IMR-90 (cell line): ENCODE results near the gene CDC42EP5. TPM values are rescaled to one million over a fixed set of nuclear protein-coding genes. Genes with fewer than 3 reads are reported as not detected.

ENCODE experiments used
- ATAC-seq: fragments of 200-7000 bp; cut with Tn5 transposase; 2 replicates; pipeline ENCODE4 v1.9.1; 2020; ENCODE audit warnings: low read depth, mild to moderate bottlenecking, moderate library complexity
- BruUV-seq: library from RNA; stranded (reverse); fragments of 400-500 nt; replicated peaks from 2 replicates; lab custom pipeline; 2021; lab: Mats Ljungman, UMichigan
- CTCF ChIA-PET: fragments of 300-600 bp; formaldehyde crosslinking; extraction: SDS; loops from one replicate; lab custom pipeline; 2021; ENCODE audit warnings: antibody characterized with exemption; lab: Yijun Ruan, JAX
- POLR2A ChIA-PET: fragments of 300-600 bp; sonication (Branson Sonifier 250); formaldehyde crosslinking; loops from one replicate; lab custom pipeline; 2022; ENCODE audit warnings: antibody characterized with exemption; ENCODE audit not compliant: unreplicated experiment; lab: Charles Lee
- DNase-seq: peaks from one replicate; pipeline ENCODE4 v3.0.0; 2013
- H2AFZ ChIP-seq: replicated peaks from 2 replicates; pipeline ENCODE3; 2013; ENCODE audit warnings: low read length, mild to moderate bottlenecking; ENCODE audit not compliant: poor library complexity
- H2AK5ac ChIP-seq: 2 replicates; pipeline ENCODE4 v1.6.1; 2013; ENCODE audit warnings: low read depth, low read length, inconsistent platforms
- H2AK9ac ChIP-seq: replicated peaks from 2 replicates; pipeline ENCODE3; 2013; ENCODE audit warnings: mild to moderate bottlenecking, low read depth, low read length, moderate library complexity; ENCODE audit not compliant: poor library complexity
- H2BK120ac ChIP-seq: 2 replicates; pipeline ENCODE4 v1.6.1; 2013; ENCODE audit warnings: low read depth, low read length, inconsistent platforms
- H2BK15ac ChIP-seq: 3 replicates; pipeline ENCODE4 v1.6.1; 2013; ENCODE audit warnings: low read depth, low read length, inconsistent platforms
- H2BK20ac ChIP-seq: 2 replicates; pipeline ENCODE4 v1.6.1; 2013; ENCODE audit warnings: low read depth, mild to moderate bottlenecking, inconsistent platforms, low read length, moderate library complexity
- H2BK5ac ChIP-seq: 2 replicates; pipeline ENCODE4 v1.6.1; 2013; ENCODE audit warnings: mild to moderate bottlenecking, low read depth, low read length, inconsistent platforms; ENCODE audit not compliant: poor library complexity, severe bottlenecking
- H3K14ac ChIP-seq: replicated peaks from 2 replicates; pipeline ENCODE4 v1.6.1; 2013; ENCODE audit warnings: low read depth, low read length, inconsistent platforms
- H3K18ac ChIP-seq: 2 replicates; pipeline ENCODE4 v1.6.1; 2013; ENCODE audit warnings: low read depth, low read length, control low read depth
- H3K23ac ChIP-seq: 2 replicates; pipeline ENCODE4 v1.6.1; 2013; ENCODE audit warnings: low read depth, low read length, inconsistent platforms
- H3K27ac ChIP-seq: 2 replicates; pipeline ENCODE4 v1.5.1; 2013; ENCODE audit warnings: mild to moderate bottlenecking, control low read depth, low read length; ENCODE audit not compliant: insufficient read depth
- H3K27me3 ChIP-seq: 2 replicates; pipeline ENCODE4 v1.6.1; 2013; ENCODE audit warnings: low read length; ENCODE audit not compliant: control insufficient read depth, insufficient read depth
- H3K36me3 ChIP-seq: 2 replicates; pipeline ENCODE4 v1.6.1; 2013; ENCODE audit warnings: low read length, mixed read lengths; ENCODE audit not compliant: control insufficient read depth, insufficient read depth
- H3K4ac ChIP-seq: 2 replicates; pipeline ENCODE4 v1.6.1; 2013; ENCODE audit warnings: low read depth, low read length, inconsistent platforms
- H3K4me1 ChIP-seq: 2 replicates; pipeline ENCODE4 v1.6.1; 2013; ENCODE audit warnings: low read length, mixed read lengths; ENCODE audit not compliant: control insufficient read depth, insufficient read depth
- H3K4me2 ChIP-seq: 2 replicates; pipeline ENCODE4 v1.6.1; 2013; ENCODE audit warnings: low read depth, mild to moderate bottlenecking, control low read depth, low read length, moderate library complexity
- H3K4me3 ChIP-seq: 2 replicates; pipeline ENCODE4 v1.5.1; 2013; ENCODE audit warnings: low read depth, mild to moderate bottlenecking, control low read depth, low read length, moderate library complexity; ENCODE audit not compliant: insufficient read depth
- H3K56ac ChIP-seq: 2 replicates; pipeline ENCODE4 v1.6.1; 2013; ENCODE audit warnings: low read length, inconsistent platforms; ENCODE audit not compliant: insufficient read depth; ENCODE audit errors: extremely low read depth
- H3K79me1 ChIP-seq, 2 experiments: 2 replicates each; pipeline ENCODE4 v1.6.1; 2013; ENCODE audit warnings: low read length in 2 of 2, inconsistent platforms in 1 of 2, low read depth in 1 of 2
- H3K9ac ChIP-seq: 2 replicates; pipeline ENCODE4 v1.6.1; 2013; ENCODE audit warnings: low read depth, low read length, control low read depth
- H3K9me1 ChIP-seq: 2 replicates; pipeline ENCODE4 v1.6.1; 2013; ENCODE audit warnings: low read length, inconsistent platforms; ENCODE audit not compliant: insufficient read depth
- H3K9me3 ChIP-seq: 2 replicates; pipeline ENCODE4 v1.6.1; 2013; ENCODE audit warnings: low read length; ENCODE audit not compliant: control insufficient read depth, insufficient read depth
- H4K20me1 ChIP-seq: 2 replicates; pipeline ENCODE4 v1.6.1; 2013; ENCODE audit warnings: low read length, inconsistent platforms; ENCODE audit not compliant: insufficient read depth
- H4K5ac ChIP-seq: 2 replicates; pipeline ENCODE4 v1.6.1; 2013; ENCODE audit warnings: mild to moderate bottlenecking, low read depth, low read length, control low read depth
- H4K8ac ChIP-seq, 2 experiments: 2 replicates each; pipeline ENCODE4 v1.6.1; 2013; ENCODE audit warnings: low read depth in 2 of 2, low read length in 2 of 2, control low read depth in 1 of 2, inconsistent platforms in 1 of 2
- H4K91ac ChIP-seq: 2 replicates; pipeline ENCODE4 v1.6.1; 2013; ENCODE audit warnings: low read depth, low read length, inconsistent platforms; ENCODE audit not compliant: insufficient read depth
- BHLHE40 ChIP-seq: fragments of 150-350 bp; IDR thresholded peaks from 2 replicates; pipeline ENCODE4 v1.6.1; 2016; ENCODE audit warnings: mild to moderate bottlenecking, low read depth, low read length
- CEBPB ChIP-seq: IDR thresholded peaks from 2 replicates; pipeline ENCODE4 v1.6.1; 2012; ENCODE audit warnings: low read depth, low read length, improper control_type of control experiment
- FOS ChIP-seq: fragments of 150-350 bp; IDR thresholded peaks from 2 replicates; pipeline ENCODE4 v1.6.1; 2016; ENCODE audit warnings: low read depth, low read length
- MAZ ChIP-seq: IDR thresholded peaks from 2 replicates; pipeline ENCODE4 v1.6.1; 2012; ENCODE audit warnings: low read depth, mild to moderate bottlenecking, low read length, improper control_type of control experiment, moderate library complexity, borderline replicate concordance
- MXI1 ChIP-seq: IDR thresholded peaks from 2 replicates; pipeline ENCODE4 v1.6.1; 2012; ENCODE audit warnings: low read depth, mild to moderate bottlenecking, low read length, moderate library complexity, borderline replicate concordance
- NFE2L2 ChIP-seq: fragments of 150-350 bp; IDR thresholded peaks from 2 replicates; pipeline ENCODE4 v1.6.1; 2016; ENCODE audit warnings: low read depth, mild to moderate bottlenecking, low read length
- POLR2A ChIP-seq: IDR thresholded peaks from 2 replicates; pipeline ENCODE4 v1.6.1; 2012; ENCODE audit warnings: mild to moderate bottlenecking, low read depth, low read length
- RAD21 ChIP-seq: IDR thresholded peaks from 2 replicates; pipeline ENCODE4 v1.6.1; 2012; ENCODE audit warnings: low read length, improper control_type of control experiment
- RCOR1 ChIP-seq: IDR thresholded peaks from 2 replicates; pipeline ENCODE4 v1.6.1; 2012; ENCODE audit warnings: mild to moderate bottlenecking, low read length, improper control_type of control experiment; ENCODE audit not compliant: insufficient replicate concordance
- RFX5 ChIP-seq: IDR thresholded peaks from 2 replicates; pipeline ENCODE4 v1.8.0; 2012; ENCODE audit warnings: low read depth, mild to moderate bottlenecking, low read length, moderate library complexity
- SMC3 ChIP-seq: fragments of 150-350 bp; IDR thresholded peaks from 2 replicates; pipeline ENCODE4 v1.6.1; 2016; ENCODE audit warnings: low read depth, mild to moderate bottlenecking, antibody characterized with exemption, low read length, moderate library complexity
- whole genome bisulfite sequencing, 2 experiments: methylation state at CpG; one replicate each; pipeline versions ENCODE4 v1.1.5 to v1.1.7; 2013; ENCODE audit warnings: missing lambda C conversion rate in 2 of 2; ENCODE audit not compliant: insufficient read length in 1 of 2; ENCODE audit errors: extremely low coverage in 2 of 2; 5-methylcytosine and 5-hydroxymethylcytosine counted together
- dilution Hi-C: fragments of 300-500 bp; cut with HindIII; formaldehyde crosslinking; loops from one replicate; pipeline ENCODE4 v1.14.3; 2018; ENCODE audit warnings: low sequenced_read_pairs; ENCODE audit not compliant: unreplicated experiment
- in situ Hi-C: fragments of 300-500 bp; cut with MboI; formaldehyde crosslinking; loops from 3 replicates; pipeline ENCODE4 v1.14.3; 2019; ENCODE audit warnings: low sequenced_read_pairs, inconsistent platforms, mixed read lengths
- intact Hi-C: fragments of 100-400 bp; cut with micrococcal nuclease; formaldehyde crosslinking; loops from 2 replicates; pipeline ENCODE4 v1.10.0; 2022
- polyA plus RNA-seq, 3 experiments: library from polyadenylated mRNA; depleted of rRNA; stranded (reverse); fragments of >200 nt; gene quantifications; 2 replicates each; pipeline ENCODE4 v1.2.3, GENCODE V29; 2012; ENCODE audit warnings: low replicate concordance in 1 of 3
- total RNA-seq: library from RNA; depleted of rRNA; stranded (reverse); fragments of >200 nt; gene quantifications from 2 replicates; pipeline ENCODE4 v1.2.3, GENCODE V29; 2012
- TF ChIP-seq, protein P1 (sequence below): fragments of 150-350 bp; IDR thresholded peaks from 2 replicates; pipeline ENCODE4 v1.6.1; 2016; ENCODE audit warnings: low read depth, mild to moderate bottlenecking, low read length, moderate library complexity, borderline replicate concordance
- TF ChIP-seq, protein P2 (sequence below): conservative IDR thresholded peaks from 2 replicates; pipeline ENCODE4 v1.5.1; 2012; ENCODE audit warnings: mild to moderate bottlenecking, low read depth, low read length, improper control_type of control experiment
- TF ChIP-seq, protein P3 (sequence below): fragments of 150-350 bp; IDR thresholded peaks from 2 replicates; pipeline ENCODE4 v1.6.1; 2017; ENCODE audit warnings: mild to moderate bottlenecking, antibody characterized with exemption, low read length, low read depth

CDC42EP5 gene
- total and polyA plus RNA-seq, 2 of the 4 experiments (the other 2 are of a cell fraction) = 7.2 to 25.3 TPM

DNA sequence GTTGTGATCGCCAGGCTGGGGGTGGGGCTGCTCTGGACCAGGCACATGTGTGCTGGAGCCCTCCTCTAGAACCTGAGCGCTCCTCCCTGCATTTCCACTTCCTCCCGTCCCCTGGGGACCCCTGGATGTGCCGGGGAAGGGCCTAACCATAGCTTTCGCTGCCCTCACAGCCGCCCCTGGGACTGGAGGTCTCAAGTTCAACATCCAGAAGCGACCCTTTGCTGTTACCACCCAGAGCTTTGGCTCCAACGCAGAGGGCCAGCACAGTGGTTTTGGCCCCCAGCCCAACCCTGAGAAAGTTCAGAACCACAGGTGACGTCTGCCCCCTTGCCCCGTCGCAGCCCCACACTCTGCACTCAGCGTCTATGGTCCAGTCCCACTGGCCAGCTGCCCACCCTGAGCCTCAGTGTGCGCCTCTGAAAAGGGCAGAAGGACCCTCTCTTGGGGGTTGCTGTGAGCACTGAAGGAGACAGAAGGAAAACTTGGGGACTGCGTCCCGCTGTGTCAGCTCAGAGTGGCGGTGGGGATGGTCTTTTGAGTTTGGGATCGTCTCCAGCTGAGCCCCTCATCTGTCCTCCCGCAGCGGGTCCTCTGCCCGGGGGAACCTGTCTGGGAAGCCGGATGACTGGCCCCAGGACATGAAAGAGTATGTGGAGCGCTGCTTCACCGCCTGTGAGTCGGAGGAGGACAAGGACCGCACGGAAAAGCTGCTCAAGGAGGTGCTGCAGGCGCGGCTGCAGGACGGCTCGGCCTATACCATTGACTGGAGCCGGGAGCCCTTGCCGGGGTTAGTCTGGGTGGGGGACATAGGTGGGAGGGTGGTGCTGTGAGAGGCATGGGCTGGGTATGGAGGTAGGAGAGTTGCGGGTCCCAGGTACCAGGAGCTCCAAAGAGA, 18.1 kb downstream of the CDC42EP5 start:
- no peak overlapping the region for H3K27ac ChIP-seq
- no peak overlapping the region for H2BK15ac ChIP-seq
- H3K36me3 ChIP-seq = peaks cover 90% of the 10 kb centered on the region
- peaks cover 86% of the 10 kb centered on the region for H4K20me1 ChIP-seq
- H3K9me1 ChIP-seq = peaks cover 12% of the 10 kb centered on the region; the same call in 1 of the 2 replicates
- dilution Hi-C loops = no loop called here
- no peak overlapping the region for H3K9ac ChIP-seq
- peaks cover 18 to 73% of the 10 kb centered on the region in 2 experiments for H3K79me1 ChIP-seq
- H3K56ac ChIP-seq = no peak overlapping the region
- H3K14ac ChIP-seq = no peak overlapping the region
- no peak overlapping the region for H2AK5ac ChIP-seq
- no peak overlapping the region for H2BK120ac ChIP-seq
- POLR2A ChIA-PET = no interaction called here
- WGBS, 2 experiments = 92% methylated on average over 9 of the region's 33 CpGs; no CpG with 5 or more reads in 1 of the 2 experiments
- intact Hi-C loops = no loop called here
- H4K5ac ChIP-seq = no peak overlapping the region
- H3K23ac ChIP-seq = no peak overlapping the region
- no peak overlapping the region for H4K8ac ChIP-seq
- no TSS peak for BruUV-seq
- H3K4ac ChIP-seq = no peak overlapping the region
- no peak overlapping the region for H3K4me2 ChIP-seq
- H2BK5ac ChIP-seq = no peak overlapping the region
- H3K18ac ChIP-seq = no peak overlapping the region
- H2AK9ac ChIP-seq = no peak overlapping the region
- no peak for DNase-seq
- no peak overlapping the region for H2BK20ac ChIP-seq
- CTCF ChIA-PET = no interaction called here
- no peak overlapping the region for H2AFZ ChIP-seq
- no peaks in the 10 kb centered on the region for H3K27me3 ChIP-seq
- in situ Hi-C loops = loop anchor here (10.0 to 25.0 kb wide), 6 partner anchors 250 to 1682 kb away; partner anchors contain the start of genes NAT14, NDUFA3, OSCAR and PRPF31
- H3K9me3 ChIP-seq = no peaks in the 10 kb centered on the region
- no peak overlapping the region for H3K4me3 ChIP-seq
- H4K91ac ChIP-seq = no peak overlapping the region
- ATAC-seq = no peak
- H3K4me1 ChIP-seq = peaks cover 6% of the 10 kb centered on the region
- TF ChIP-seq, protein P1, sequence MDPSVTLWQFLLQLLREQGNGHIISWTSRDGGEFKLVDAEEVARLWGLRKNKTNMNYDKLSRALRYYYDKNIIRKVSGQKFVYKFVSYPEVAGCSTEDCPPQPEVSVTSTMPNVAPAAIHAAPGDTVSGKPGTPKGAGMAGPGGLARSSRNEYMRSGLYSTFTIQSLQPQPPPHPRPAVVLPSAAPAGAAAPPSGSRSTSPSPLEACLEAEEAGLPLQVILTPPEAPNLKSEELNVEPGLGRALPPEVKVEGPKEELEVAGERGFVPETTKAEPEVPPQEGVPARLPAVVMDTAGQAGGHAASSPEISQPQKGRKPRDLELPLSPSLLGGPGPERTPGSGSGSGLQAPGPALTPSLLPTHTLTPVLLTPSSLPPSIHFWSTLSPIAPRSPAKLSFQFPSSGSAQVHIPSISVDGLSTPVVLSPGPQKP = no peak
- no peak for TF ChIP-seq RAD21
- TF ChIP-seq, protein P2, sequence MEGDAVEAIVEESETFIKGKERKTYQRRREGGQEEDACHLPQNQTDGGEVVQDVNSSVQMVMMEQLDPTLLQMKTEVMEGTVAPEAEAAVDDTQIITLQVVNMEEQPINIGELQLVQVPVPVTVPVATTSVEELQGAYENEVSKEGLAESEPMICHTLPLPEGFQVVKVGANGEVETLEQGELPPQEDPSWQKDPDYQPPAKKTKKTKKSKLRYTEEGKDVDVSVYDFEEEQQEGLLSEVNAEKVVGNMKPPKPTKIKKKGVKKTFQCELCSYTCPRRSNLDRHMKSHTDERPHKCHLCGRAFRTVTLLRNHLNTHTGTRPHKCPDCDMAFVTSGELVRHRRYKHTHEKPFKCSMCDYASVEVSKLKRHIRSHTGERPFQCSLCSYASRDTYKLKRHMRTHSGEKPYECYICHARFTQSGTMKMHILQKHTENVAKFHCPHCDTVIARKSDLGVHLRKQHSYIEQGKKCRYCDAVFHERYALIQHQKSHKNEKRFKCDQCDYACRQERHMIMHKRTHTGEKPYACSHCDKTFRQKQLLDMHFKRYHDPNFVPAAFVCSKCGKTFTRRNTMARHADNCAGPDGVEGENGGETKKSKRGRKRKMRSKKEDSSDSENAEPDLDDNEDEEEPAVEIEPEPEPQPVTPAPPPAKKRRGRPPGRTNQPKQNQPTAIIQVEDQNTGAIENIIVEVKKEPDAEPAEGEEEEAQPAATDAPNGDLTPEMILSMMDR = no peak
- TF ChIP-seq CEBPB = no peak
- TF ChIP-seq SMC3 = no peak
- TF ChIP-seq FOS = no peak
- TF ChIP-seq MXI1 = no peak
- no peak for TF ChIP-seq NFE2L2
- TF ChIP-seq, protein P3, sequence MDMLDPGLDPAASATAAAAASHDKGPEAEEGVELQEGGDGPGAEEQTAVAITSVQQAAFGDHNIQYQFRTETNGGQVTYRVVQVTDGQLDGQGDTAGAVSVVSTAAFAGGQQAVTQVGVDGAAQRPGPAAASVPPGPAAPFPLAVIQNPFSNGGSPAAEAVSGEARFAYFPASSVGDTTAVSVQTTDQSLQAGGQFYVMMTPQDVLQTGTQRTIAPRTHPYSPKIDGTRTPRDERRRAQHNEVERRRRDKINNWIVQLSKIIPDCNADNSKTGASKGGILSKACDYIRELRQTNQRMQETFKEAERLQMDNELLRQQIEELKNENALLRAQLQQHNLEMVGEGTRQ = no peak
- TF ChIP-seq RFX5 = no peak
- no peak for TF ChIP-seq MAZ
- no peak for TF ChIP-seq RCOR1
- TF ChIP-seq POLR2A = no peak
- TF ChIP-seq BHLHE40 = no peak
